RPMI8226 (cell line): ENCODE results near the gene IMMP2L.
"Not testable (repeated sequence)": the region's sequence is repeated elsewhere in the genome, so short reads cannot be mapped to it uniquely, and the experiment has no call there.

ENCODE experiments used
- DNase-seq: peaks from one replicate; pipeline ENCODE4 v3.0.0-alpha.2; 2015

The IMMP2L gene

GRCh38 chr7:110673148-110673547 is 889.1 kb downstream of the IMMP2L start:
- no peak for DNase-seq

GRCh38 chr7:110669410-110669809 is 892.9 kb downstream of the IMMP2L start:
- no peak for DNase-seq

GRCh38 chr7:110664803-110665202 is 897.5 kb downstream of the IMMP2L start:
- no peak for DNase-seq

GRCh38 chr7:110660637-110661036 is 901.7 kb downstream of the IMMP2L start:
- DNase-seq: not testable (repeated sequence)

- DNase-seq: no peak
Measured at GRCh38 chr7:110650328-110650727, 912.0 kb downstream of the IMMP2L start.

- no peak for DNase-seq
Measured at GRCh38 chr7:110647266-110647665, 915.0 kb downstream of the IMMP2L start.

GRCh38 chr7:110646804-110647203 is 915.5 kb downstream of the IMMP2L start:
- no peak for DNase-seq

GRCh38 chr7:110645616-110646015 is 916.7 kb downstream of the IMMP2L start:
- no peak for DNase-seq

GRCh38 chr7:110645060-110645459 is 917.2 kb downstream of the IMMP2L start:
- no peak for DNase-seq

GRCh38 chr7:110637252-110637651 is 925.0 kb downstream of the IMMP2L start:
- no peak for DNase-seq

GRCh38 chr7:110633313-110633712 is 929.0 kb downstream of the IMMP2L start:
- no peak for DNase-seq

- DNase-seq: no peak
Measured at GRCh38 chr7:110626414-110626813, 935.9 kb downstream of the IMMP2L start.

GRCh38 chr7:110625294-110625693 is 937.0 kb downstream of the IMMP2L start:
- DNase-seq: no peak

GRCh38 chr7:110623436-110623835 is 938.9 kb downstream of the IMMP2L start:
- DNase-seq: no peak

- DNase-seq: no peak
Measured at GRCh38 chr7:110621289-110621688, 941.0 kb downstream of the IMMP2L start.

- DNase-seq: no peak
Measured at GRCh38 chr7:110620110-110620735, 942.1 kb downstream of the IMMP2L start.
